HG03060 (cell line): ENCODE results near the gene ZNF219.

Source experiments
- ATAC-seq: cut with Tn5 transposase; IDR thresholded peaks from one replicate; pipeline ENCODE4 v1.9.1; 2021; ENCODE audit warnings: low read depth, moderate number of reproducible peaks; ENCODE audit not compliant: unreplicated experiment

ZNF219 gene

GRCh38 chr14:21102521-21103410 lies 4.3 kb upstream of the ZNF219 start:
- ATAC-seq: no peak

DNA sequence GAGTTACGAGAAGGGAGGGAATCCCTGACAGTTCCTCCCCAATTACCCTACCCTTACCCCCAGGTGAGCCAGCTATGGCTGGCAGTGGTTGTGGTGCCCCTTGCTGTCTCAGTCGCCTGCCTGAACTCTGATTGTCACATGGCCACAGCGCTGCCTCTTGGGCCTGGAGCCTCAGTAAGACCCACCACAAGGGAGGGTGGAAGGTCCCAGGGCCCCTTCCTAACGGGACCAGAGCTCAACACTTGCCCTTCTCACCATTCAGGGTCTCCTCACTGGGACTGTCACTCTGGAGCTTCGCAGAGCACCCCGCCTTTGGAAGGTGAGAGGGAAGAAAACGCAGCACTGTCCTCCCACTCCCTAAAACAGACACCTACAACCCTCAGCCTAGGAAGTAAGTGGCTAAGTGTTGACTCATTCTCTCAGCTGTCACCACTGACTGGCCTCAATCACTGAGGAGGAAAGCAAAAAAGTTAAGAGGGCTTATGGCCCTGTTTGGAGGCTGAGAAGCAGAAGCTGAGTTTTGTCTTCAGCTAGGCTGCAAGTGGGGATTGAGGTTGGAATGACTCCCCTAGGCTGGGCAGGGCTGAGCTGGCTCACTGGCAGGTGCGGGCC lies 3.5 kb upstream of the ZNF219 start:
- no peak for ATAC-seq

GRCh38 chr14:21100931-21101330 lies 2.5 kb upstream of the ZNF219 start, which contains the start of gene TMEM253:
TSS of gene TMEM253 (plus strand) at chr14:21101066. CDS start at chr14:21101344, 278 bp downstream.
- no peak for ATAC-seq

GRCh38 chr14:21099596-21099985 lies 1.1 kb upstream of the ZNF219 start:
- ATAC-seq: no peak

- no peak for ATAC-seq
These were observed 589 bp upstream of the ZNF219 start for GRCh38 chr14:21098892-21099595.

DNA sequence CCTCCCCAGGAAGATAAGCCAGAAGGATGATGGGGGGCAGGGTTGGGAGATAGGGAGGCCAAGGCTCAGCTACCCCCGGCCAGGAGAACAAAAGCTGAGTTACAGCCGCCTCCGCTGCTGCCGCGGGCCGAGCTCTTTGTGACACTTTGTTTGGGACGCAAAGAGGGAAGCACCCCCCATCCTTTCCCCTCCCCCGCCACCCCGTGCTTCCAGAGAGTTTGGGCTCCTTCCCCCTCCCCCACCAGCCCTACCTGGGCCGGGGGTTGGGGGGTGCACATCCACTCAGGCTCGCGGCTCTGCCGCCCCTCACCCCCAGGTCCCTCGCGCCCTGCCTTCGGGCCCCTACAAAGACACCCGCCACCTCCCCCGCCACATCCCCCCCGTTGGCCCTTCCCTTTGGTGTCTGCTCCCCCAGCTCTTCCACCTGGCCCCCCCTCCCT lies 799 bp downstream of the ZNF219 start:
- ATAC-seq: no peak

- no peak for ATAC-seq
These were observed 1.3 kb downstream of the ZNF219 start for GRCh38 chr14:21096978-21097635.

- ATAC-seq: no peak
These were observed 2.0 kb downstream of the ZNF219 start for GRCh38 chr14:21096438-21096837.

GRCh38 chr14:21095430-21096205 lies 2.8 kb downstream of the ZNF219 start:
- no peak for ATAC-seq

DNA sequence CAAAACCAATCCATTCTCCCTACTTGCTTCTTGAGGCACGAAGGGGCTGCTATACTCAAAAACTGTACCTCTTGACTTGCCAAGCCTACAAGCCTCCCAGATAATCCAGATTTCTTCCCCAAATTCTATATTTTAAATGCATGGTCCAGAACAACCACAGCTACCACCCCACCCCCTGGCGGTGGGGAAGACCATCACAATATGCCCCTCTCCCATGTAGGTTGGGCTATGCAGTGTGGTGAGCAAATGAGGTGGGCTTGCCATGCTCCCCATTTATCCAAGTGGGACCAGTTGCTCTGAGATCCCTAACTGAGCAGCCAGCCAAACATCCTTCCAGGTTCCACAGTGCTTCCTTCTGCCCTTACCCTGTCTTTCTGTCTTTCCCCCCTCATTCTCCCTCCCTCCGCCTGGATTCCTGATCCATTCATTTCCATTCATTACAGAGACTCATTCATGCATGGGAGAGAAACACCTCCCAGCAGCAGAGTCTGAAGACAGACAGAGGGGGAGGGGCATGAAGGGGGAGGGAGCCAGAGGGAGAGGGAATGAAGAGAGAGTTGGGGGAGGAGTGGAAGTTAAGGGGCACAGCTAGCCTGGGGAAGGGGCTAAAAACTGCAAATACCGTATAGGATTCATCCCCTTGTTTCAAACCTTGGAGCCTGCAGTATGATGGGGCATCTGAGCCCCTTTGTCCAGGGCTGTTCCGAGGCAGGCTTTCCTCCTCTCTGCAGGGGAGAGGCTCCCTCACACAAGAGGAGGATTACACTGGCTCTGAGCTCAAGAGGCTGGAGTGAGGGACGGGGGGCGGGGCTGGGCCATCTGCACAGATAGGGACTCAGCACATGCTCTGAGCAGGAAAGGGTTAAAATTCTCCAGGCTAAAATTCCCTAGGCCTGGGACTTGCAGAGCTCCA lies 4.4 kb downstream of the ZNF219 start:
- ATAC-seq: no peak

- ATAC-seq: no peak
These were observed 5.4 kb downstream of the ZNF219 start for GRCh38 chr14:21093018-21093417.

DNA sequence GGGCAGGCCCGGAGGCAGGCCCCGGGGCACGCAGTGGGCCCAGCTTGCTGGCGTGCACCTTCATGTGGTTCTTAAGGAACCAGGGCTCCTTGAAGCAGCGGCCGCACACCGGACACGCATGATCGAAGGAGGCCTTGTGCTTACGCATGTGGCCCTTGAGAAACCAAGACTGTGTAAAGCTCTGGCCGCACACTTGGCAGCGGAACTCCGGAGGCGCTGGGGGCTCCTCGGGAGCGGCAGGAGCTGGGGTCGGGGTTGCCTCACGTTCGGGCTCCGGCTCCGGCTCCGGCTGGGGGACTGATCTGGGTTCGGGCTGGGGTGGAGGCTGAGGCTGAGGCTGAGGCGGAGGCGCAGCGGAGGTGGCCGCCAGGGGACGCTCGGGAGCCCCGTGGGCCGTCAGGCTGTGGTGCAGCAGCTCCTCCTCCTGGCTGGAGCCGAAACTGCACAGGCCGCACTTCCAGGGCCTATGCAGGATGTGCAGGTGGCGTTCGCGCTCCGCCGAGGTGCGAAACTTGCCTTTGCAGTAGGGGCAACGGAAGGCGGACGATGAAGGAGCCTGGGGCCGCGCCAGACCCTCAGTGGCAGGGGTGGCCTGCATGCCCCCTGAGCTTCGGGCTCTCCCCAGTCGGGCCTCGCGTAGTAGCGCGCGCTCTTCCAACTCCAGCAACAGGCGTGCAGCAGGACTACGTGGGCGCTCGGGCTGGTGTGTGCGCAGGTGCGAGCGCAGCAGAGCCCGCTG lies 6.0 kb downstream of the ZNF219 start:
- no peak for ATAC-seq

DNA sequence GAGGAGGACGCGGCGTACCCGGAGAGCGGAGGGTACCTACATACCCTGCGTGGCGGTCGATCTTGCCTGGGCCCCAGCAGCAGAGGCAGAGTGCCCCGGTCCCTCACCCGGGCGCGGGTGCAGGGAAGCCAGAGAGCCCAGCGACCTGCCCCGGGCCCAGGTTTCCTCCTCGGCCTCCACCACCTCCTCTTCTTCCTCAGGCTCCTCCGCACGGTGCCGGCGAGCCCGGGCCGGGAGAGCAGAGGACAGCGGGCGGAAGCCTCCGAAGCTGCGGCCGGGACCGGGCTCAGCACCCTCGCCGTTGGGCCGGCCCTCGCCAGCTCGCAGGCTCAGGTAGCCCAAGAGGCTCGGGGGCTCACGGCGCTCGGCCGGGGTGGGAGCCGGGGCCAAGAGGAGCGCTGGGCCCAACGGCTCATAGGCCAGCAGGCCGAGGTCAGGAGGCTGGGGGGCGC lies 6.6 kb downstream of the ZNF219 start:
- ATAC-seq: no peak

DNA sequence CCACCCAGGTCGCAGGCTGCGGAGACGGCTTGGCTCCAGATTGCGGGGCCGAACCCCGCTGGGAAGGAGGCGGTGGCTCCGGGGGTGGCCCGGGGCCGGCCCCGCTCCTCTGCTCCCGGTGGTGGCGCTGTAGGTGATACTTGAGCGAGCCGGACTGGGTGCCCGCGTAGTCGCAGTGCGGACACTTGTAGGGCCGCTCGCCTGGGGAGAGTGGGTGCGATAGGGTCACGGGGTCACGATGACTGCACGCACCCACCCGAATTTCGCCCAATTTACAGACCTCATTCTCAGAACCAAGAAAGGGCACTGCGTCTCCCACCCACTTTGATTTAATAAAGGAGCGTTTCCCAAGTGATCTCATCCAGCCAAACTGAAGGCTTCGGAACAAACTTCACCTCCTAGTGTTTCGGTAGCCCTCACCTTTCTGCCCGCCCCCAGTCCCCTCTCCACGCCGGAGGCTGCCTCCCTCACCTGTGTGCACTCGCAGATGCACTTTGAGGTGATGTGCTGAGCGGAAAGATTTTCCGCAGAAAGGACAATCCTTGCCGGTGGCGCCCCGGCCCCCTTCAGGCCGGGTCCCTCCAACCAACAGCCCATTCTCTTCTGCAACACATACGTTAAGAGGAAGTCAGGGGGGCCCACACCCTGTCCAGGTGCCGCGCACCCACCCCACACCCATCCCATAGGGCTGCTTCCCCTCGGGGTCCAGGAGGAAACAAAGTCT lies 7.4 kb downstream of the ZNF219 start:
- no peak for ATAC-seq

GRCh38 chr14:21090194-21090939 lies 8.1 kb downstream of the ZNF219 start:
- no peak for ATAC-seq

DNA sequence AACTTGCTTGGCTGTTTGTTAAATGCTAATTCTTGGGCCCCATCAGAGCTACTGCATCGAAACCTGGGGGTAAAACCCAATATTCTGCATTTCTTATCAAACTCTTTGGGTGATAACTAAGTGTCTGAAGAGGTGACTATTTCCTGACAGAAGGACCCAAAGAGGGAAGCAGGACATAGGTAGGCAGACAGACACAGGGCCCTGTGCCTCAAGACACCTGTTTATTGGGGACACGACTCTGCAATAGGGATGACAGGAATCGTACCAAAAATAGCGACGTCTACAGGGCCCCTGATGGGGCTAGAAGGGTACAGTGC lies 8.6 kb downstream of the ZNF219 start:
- no peak for ATAC-seq

DNA sequence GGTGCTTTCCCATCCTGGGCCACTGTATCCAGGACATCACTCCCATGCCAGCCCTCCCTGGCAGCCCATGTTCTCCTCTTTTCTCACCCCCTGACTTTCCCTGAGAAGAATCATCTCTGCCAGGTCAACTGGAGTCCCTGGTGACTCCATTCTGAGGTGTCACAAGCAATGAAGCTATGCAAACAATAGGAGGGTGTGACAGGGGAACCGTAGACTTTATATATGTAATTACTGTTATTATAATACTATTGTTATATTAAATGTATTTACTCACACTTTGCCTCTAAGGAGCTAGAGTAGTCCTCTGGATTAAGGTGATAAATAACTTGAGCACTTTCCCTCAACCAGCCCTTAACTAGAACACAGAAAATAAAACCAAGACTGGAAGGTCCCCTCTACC lies 9.2 kb downstream of the ZNF219 start:
- ATAC-seq: no peak
